Neural crest cell (in vitro differentiated cells): Measurements from ENCODE around the gene SYK. TPM values are rescaled to one million over a fixed set of nuclear protein-coding genes. Genes with fewer than 3 reads are reported as not detected.

ENCODE experiments used
- DNase-seq: peaks from one replicate; pipeline ENCODE4 v3.0.0; 2021; ENCODE audit warnings: low read depth, mixed read lengths, low spot score
- H3K27ac Mint-ChIP-seq: one replicate; pipeline ENCODE4 v1.8.0; 2021; ENCODE audit warnings: mild to moderate bottlenecking, mixed read lengths; ENCODE audit not compliant: unreplicated experiment
- H3K27me3 Mint-ChIP-seq: 2 replicates; pipeline ENCODE4 v1.8.0; 2021; ENCODE audit warnings: low read depth, mild to moderate bottlenecking, mixed read lengths
- H3K36me3 Mint-ChIP-seq: 2 replicates; pipeline ENCODE4 v1.8.0; 2021; ENCODE audit warnings: low read depth, mild to moderate bottlenecking, mixed read lengths
- H3K4me1 Mint-ChIP-seq: 2 replicates; pipeline ENCODE4 v1.8.0; 2021; ENCODE audit warnings: mixed read lengths
- H3K4me3 Mint-ChIP-seq: one replicate; pipeline ENCODE4 v1.8.0; 2021; ENCODE audit warnings: mild to moderate bottlenecking, mixed read lengths
- H3K9me3 Mint-ChIP-seq: 2 replicates; pipeline ENCODE4 v1.8.0; 2021; ENCODE audit warnings: mixed read lengths
- total RNA-seq: library from RNA; stranded (reverse); gene quantifications from 2 replicates; pipeline ENCODE4 v1.2.1, GENCODE V29; 2021
- TF ChIP-seq, protein P1 (sequence below): fragments of 200-600 bp; sonication (generic); conservative IDR thresholded peaks from 2 replicates; pipeline ENCODE4 v1.5.0; 2021; ENCODE audit warnings: antibody characterized with exemption, mild to moderate bottlenecking

Gene SYK
- total RNA-seq, 1 donor from 2014 or later = 0.98 TPM

- H3K4me3 Mint-ChIP-seq = no peak overlapping the region
- H3K36me3 Mint-ChIP-seq = no peaks in the 10 kb centered on the region
- no peaks in the 10 kb centered on the region for H3K9me3 Mint-ChIP-seq
- no peak overlapping the region for H3K27ac Mint-ChIP-seq
- H3K4me1 Mint-ChIP-seq = no peaks in the 10 kb centered on the region
- peaks cover 3% of the 10 kb centered on the region for H3K27me3 Mint-ChIP-seq
- TF ChIP-seq, protein P1, sequence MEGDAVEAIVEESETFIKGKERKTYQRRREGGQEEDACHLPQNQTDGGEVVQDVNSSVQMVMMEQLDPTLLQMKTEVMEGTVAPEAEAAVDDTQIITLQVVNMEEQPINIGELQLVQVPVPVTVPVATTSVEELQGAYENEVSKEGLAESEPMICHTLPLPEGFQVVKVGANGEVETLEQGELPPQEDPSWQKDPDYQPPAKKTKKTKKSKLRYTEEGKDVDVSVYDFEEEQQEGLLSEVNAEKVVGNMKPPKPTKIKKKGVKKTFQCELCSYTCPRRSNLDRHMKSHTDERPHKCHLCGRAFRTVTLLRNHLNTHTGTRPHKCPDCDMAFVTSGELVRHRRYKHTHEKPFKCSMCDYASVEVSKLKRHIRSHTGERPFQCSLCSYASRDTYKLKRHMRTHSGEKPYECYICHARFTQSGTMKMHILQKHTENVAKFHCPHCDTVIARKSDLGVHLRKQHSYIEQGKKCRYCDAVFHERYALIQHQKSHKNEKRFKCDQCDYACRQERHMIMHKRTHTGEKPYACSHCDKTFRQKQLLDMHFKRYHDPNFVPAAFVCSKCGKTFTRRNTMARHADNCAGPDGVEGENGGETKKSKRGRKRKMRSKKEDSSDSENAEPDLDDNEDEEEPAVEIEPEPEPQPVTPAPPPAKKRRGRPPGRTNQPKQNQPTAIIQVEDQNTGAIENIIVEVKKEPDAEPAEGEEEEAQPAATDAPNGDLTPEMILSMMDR = no peak
- no peak for DNase-seq
These were observed 124.1 kb downstream of the SYK start for GRCh38 chr9:90925581-90926257.

DNA sequence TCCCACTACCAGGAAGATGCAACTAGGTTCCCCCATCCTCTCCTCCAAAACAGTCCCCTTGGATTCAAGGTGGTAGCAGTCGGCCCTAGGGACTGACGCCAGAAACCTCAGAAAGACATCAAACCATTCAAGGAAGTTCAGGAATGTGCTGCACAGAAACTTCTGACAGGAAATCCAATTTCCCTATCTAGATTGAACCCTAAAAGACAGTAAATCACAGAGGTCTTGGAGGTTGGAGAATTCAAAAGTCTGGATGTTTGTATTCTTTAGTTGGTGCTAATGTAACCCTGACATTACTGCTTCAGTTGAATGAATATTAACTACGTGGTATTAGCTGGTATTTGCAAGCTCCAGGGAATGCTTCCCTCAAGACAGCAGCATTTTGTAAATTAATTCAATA lies 125.3 kb downstream of the SYK start:
- no peak overlapping the region for H3K4me3 Mint-ChIP-seq
- no peaks in the 10 kb centered on the region for H3K4me1 Mint-ChIP-seq
- TF ChIP-seq, protein P1 = no peak
- peaks cover 3% of the 10 kb centered on the region for H3K27me3 Mint-ChIP-seq
- no peak overlapping the region for H3K27ac Mint-ChIP-seq
- no peak for DNase-seq
- H3K9me3 Mint-ChIP-seq = no peaks in the 10 kb centered on the region
- no peaks in the 10 kb centered on the region for H3K36me3 Mint-ChIP-seq

- peaks cover 3% of the 10 kb centered on the region for H3K27me3 Mint-ChIP-seq
- no peak overlapping the region for H3K4me3 Mint-ChIP-seq
- TF ChIP-seq, protein P1 = no peak
- no peaks in the 10 kb centered on the region for H3K36me3 Mint-ChIP-seq
- no peak overlapping the region for H3K27ac Mint-ChIP-seq
- DNase-seq = no peak
- H3K4me1 Mint-ChIP-seq = no peaks in the 10 kb centered on the region
- no peaks in the 10 kb centered on the region for H3K9me3 Mint-ChIP-seq
These were observed 125.9 kb downstream of the SYK start for GRCh38 chr9:90927496-90927895.

DNA sequence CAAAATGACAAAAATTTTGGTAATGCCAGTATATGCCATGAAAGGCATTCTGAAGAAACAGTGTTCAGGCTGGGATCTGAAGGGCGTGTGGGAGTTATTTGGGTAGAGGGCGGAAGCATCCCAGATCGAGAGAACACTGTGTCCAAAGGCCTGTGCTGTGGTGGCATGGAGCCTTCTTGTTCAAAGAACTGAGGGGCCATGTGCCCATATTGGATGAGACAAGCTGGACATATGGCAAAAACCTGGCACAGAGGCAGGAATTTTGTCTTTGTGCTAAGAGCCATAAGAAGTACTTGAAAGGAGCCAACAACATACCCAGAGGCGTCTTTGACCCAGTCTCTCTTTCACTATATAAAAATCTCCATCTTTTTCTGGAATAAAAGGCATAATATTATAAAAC lies 128.0 kb downstream of the SYK start:
- H3K27me3 Mint-ChIP-seq = peaks cover 3% of the 10 kb centered on the region
- H3K4me1 Mint-ChIP-seq = no peaks in the 10 kb centered on the region
- TF ChIP-seq, protein P1 = no peak
- H3K36me3 Mint-ChIP-seq = no peaks in the 10 kb centered on the region
- H3K9me3 Mint-ChIP-seq = no peaks in the 10 kb centered on the region
- no peak for DNase-seq
- no peak overlapping the region for H3K27ac Mint-ChIP-seq
- no peak overlapping the region for H3K4me3 Mint-ChIP-seq

DNA sequence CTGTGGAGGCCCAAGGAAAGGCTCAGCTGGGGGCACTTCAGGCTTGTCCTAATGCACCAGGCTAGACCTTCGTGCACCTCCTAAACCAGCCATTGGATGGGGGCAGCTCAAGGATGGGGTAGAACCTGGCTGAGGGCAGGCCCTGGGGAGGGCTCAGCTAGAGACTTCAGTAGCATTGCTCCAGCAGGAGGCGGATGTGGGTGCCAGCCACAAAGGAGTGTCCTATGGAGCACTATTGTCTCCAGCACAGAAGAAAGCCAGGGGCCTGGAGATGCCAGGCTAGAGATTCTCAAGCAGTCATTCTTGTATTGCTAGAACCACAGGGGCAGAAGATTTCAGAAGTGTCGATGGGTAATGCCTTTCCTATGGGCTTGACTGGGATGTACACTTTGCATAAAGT lies 131.8 kb downstream of the SYK start:
- no peaks in the 10 kb centered on the region for H3K4me1 Mint-ChIP-seq
- H3K27ac Mint-ChIP-seq = no peak overlapping the region
- no peaks in the 10 kb centered on the region for H3K36me3 Mint-ChIP-seq
- peaks cover 3% of the 10 kb centered on the region for H3K27me3 Mint-ChIP-seq
- H3K9me3 Mint-ChIP-seq = peaks cover 3% of the 10 kb centered on the region
- no peak overlapping the region for H3K4me3 Mint-ChIP-seq
- no peak for DNase-seq
- TF ChIP-seq, protein P1 = no peak
